NCI-H187 (cell line): ENCODE data around the gene ZSCAN1.
A peak's percentile ranks its signal among the peaks of the same experiment; 100 is the strongest.
"Not testable (repeated sequence)": the region's sequence is repeated elsewhere in the genome, so short reads cannot be mapped to it uniquely, and the experiment has no call there.

Experiments
- DNase-seq, 2 experiments: peaks; one replicate each; lab custom pipeline; 2025; lab: John Stamatoyannopoulos, UW

The ZSCAN1 gene, protein sequence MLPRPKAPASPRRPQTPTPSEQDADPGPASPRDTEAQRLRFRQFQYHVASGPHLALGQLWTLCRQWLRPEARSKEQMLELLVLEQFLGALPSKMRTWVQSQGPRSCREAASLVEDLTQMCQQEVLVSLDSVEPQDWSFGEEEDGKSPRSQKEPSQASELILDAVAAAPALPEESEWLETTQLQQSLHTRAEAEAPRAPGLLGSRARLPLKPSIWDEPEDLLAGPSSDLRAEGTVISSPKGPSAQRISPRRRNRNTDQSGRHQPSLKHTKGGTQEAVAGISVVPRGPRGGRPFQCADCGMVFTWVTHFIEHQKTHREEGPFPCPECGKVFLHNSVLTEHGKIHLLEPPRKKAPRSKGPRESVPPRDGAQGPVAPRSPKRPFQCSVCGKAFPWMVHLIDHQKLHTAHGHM

DNA sequence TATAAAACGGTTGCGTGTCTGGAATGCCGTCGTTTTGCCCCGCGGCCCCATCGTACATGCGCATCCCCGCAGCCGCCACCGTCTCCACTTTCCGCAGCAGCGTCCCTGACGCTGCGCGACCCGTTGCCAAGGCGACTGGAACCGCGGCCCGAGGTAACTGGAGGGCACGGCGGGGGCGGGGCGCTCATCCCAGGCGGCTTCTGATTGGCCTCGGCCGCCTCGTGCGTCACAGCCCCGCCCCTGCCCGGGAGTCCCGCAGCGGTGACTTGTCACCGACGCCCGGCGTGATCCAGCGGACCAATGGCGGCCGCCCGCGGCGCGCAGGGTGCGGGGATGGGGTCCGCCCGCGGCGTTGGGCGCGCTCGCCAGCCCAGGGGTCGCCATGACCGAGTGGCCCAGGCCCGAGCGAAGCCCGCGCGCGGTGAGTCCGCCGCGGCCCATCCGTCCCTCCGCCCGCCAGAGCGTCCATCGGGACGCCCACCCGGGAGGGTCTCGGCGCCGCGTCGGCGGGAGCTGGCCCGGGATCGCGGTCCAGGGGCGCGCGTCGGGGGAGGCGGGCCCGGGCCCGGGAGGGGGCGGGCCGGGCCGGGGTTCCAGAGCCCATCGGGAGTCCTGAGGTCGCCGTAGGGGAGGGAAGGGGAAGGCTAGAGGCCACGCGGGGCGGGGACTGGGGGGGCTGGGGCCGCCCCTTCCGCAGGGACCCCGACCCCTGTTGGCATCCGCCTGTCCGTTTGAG is at the start of gene ZSCAN1:
TSS of gene ZSCAN1 (plus strand) at position 285 of the 736 bp plus-strand sequence. CDS start 3,812 bp downstream, outside the sequence.
- peak; percentile 50 to 60 for DNase-seq

GRCh38 chr19:57992841-57993240 is 41.0 kb upstream of the ZSCAN1 start:
- no peak for DNase-seq

DNA sequence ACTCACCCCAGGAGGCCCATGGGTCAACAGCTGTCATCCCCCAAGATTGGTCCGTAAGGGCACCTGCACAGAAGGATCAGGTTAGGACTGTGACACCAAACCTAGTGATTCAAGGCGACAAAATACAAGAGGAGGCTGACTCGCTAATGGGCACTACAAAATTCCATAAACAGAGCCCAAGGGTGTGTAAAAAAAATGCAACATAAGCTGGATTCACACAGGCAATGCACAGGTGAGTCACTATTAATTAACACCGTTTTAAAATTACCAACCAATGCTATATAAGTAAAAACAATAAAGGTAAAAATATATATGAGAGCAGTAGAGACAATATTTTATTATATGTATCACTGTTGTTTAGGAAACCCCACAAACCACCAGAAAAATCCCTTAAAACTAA is 33.1 kb upstream of the ZSCAN1 start:
- no peak for DNase-seq

DNA sequence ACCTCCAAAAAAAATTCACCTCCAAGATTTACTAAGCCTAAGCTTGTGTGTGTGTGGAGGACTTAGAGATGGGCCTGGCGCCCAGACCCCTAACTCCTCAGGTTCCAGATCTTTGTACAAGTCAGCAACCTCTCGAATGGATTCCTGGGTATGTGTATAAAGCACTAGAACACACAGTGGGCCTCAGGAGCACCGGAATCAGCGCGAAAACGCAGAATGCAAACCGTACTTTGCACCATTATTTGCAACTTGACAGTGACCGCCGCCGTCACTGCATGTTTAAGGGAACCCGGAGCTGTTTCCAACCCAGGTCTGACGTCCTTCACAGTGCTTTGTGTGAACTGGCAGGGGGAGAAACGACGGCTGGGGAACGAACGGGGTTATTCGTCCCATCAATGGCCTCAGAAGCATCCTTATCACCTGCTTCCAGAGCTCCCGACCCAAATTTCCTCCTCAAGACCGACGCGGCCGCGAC is 31.9 kb upstream of the ZSCAN1 start:
- DNase-seq: no peak

DNA sequence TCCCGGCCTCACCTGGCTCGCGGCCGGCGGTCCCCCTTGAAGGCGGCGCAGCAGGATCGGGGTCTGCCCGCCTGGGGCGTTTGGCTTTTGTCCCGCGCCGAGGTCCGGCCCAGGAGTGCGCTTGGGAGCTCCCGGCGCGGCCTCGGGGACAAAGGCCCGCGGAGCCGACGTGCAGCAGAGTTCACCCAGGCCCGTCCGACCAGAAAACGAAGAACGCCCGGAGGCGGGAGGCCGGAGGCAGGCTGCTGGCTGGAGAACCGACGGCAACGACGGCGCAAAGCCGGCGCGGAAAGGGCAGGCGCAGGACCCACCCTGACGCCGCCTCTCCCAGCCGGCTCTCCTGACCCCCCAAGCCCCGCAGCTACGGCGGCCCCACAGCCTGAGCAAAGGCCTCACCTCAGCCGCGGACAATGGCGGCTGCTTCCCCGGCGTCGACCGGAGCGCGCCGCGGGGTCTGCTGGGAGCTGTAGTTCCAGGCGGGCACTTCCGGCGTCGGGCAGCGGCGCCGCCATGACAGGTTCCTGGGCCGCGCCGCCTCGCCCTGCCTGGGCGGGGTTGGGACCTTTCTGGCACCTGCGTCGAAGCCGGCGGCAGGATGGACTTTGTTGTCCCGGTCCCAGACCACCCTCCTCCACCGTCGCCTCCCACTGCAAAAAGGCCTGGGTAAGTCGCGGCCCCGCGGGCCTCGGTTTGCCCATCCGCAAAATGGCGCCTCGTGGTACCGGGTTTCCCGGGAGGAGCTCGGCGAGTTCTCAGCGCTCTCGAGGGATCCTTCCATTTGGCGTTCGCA is 31.2 kb upstream of the ZSCAN1 start, which contains the start of gene ZNF606:
TSS of gene ZNF606 (minus strand) at position 437 of the 790 bp plus-strand sequence. CDS start 1,501 bp downstream, outside the sequence.
- peak; percentile 41 to 69 for DNase-seq

DNA sequence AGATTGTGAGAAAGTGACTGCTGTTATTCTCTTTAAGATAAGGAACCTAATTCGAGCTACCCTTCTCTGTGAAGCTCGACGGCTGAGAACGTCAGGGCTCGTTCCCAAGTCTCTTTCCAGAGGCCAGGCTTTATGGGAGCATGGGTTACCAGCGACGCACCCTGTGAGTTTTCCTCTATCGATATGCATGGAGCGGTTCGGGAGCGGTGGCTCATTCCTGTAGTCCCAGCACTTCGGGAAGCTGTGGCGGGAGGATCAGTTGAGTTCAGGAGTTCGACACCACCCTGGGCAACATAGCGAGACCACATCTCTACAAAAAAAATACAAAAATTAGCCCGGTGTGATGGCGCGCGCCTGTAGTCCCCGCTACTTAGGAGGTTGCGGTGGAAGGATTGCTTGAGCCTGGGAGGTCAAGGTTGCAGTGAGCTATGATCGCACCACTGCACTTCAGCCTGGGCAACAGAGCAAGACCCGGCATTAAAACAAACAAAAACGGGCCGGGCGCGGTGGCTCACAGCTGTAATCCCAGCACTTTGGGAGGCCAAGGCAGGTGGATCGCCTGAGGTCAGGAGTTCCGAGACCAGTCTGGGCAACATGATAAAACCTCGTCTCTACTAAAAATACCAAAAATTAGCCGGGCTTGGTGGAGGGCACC is 30.5 kb upstream of the ZSCAN1 start:
- peak in 1 of 2 experiments; percentile 31 for DNase-seq

GRCh38 chr19:58007285-58007684 is 26.5 kb upstream of the ZSCAN1 start:
- DNase-seq: no peak

GRCh38 chr19:58008877-58009276 is 24.9 kb upstream of the ZSCAN1 start:
- not testable (repeated sequence) for DNase-seq

DNA sequence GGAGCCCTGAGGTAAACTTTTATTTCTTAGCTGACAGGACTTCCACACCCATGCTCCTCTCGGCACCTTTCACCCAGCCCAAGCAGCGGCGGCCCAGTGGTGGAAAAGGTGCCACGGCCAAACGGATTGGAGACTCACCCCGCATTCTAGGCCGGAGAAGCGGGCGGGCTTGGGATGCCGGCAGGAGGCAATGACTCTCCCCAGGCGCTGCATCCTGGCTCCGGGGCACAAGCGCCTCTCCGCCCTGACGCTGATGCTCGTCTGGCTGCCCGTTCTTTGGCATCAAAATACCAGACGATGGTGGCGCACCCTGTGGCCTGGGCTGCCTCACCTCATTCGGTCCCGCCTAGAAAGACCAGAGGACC is 24.5 kb upstream of the ZSCAN1 start:
- no peak for DNase-seq

DNA sequence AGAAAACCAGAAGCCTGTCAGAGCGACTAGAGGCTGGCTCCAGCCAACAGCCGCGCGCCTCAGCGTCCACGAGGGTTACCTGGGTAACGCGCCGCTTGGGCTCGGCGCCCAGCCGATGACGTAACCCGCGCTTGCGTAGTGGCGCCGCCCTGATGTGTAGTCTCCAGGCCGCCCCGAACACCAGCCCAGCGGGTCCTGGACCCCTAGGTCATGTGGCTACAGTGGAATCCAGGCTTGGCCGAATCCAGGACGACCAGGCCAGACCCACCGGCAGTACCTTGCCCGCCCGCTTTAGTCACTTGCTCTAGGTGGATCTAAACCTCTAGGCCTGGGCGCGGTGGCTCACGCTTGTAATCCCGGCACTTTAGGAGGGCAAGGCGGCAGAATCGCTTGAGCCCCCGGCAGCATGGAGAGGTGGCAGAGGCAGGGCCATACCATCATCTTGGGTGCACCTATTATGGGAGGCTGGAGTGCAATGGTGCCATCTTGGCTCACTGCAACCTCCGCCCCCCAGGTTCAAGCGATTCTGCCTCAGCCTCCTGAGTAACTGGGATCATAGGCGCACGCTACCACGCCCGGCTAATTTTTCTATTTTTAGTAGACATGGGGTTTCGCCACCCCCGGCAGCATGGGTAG is 24.0 kb upstream of the ZSCAN1 start:
- peak; percentile 15 to 62 for DNase-seq

- DNase-seq: no peak
Measured at GRCh38 chr19:58010507-58010906, 23.3 kb upstream of the ZSCAN1 start.

DNA sequence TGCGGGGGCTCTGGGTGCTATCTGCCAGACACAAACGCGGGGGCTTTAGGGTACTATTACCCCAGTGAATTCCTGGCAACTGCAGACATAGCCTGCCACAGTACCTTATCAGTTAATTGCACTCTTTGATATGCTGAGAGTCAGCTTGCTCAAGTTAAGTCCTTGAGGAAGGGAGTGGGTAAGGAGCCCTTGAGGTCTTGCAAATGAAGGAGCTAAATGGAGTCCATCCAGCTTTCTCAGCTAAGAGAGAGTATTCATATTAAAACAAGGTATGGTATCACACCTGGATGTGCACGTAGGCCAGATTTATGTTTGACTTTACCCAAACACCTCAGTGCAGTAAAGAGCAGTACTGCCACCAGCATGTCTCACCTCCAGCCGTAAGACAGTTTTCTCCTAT is 19.7 kb upstream of the ZSCAN1 start:
- DNase-seq: no peak

- DNase-seq: no peak
Measured at GRCh38 chr19:58020129-58020528, 13.7 kb upstream of the ZSCAN1 start.

DNA sequence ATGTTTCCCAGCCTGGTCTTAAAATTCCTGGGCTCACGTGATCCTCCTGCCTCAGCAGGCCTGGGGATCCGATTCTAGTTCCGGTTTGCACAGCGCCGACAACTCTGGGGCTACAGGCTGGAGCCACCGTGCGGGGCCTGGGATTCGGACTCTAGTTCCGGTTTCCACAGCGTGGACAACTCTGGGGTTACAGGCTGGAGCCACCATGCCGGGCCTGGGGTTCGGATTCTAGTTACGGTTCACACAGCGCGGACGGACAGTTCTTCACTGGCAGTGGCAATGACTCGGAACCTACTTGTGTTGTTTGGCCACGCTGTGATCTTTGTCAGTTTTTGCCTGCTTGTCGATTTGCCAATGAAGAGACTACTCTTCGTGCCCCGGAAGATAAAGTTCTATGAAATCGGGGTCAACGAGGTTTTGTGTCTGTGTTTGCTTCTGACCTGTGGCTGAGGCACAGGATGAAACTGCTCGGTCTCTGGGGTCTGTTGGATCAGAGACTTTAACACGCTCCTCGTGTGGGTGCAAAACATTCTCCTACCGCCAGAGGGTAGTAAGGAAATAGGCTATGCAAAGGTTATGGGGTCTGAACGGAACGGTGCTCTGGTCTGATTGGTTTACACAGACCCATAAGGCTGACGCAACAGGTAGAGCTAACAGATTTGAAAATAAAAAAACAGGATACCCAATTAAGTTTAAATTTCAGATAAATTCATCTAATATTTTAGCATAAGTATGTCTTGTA is 12.1 kb upstream of the ZSCAN1 start:
- peak; percentile 40 to 43 for DNase-seq

DNA sequence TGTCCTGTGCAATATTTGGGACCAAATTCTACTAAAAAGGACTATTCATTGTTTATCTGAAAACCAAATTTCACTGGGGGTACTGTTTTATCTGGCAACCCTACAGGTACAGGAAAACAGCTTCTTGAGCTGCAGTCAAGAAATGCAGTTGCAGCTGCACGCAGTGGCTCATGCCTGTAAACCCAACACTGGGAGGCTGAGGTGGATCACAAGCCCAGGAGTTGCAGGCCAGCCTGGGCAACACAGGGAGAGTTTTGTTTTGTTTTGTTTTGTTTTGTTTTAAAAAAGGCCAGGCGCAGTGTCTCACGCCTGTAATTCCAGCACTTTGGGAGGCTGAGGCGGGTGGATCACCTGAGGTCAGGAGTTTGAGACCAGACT is 11.6 kb upstream of the ZSCAN1 start:
- no peak for DNase-seq

GRCh38 chr19:58024661-58025060 is 9.2 kb upstream of the ZSCAN1 start:
- no peak for DNase-seq

GRCh38 chr19:58034477-58034793 is 610 bp downstream of the ZSCAN1 start:
- DNase-seq: no peak

DNA sequence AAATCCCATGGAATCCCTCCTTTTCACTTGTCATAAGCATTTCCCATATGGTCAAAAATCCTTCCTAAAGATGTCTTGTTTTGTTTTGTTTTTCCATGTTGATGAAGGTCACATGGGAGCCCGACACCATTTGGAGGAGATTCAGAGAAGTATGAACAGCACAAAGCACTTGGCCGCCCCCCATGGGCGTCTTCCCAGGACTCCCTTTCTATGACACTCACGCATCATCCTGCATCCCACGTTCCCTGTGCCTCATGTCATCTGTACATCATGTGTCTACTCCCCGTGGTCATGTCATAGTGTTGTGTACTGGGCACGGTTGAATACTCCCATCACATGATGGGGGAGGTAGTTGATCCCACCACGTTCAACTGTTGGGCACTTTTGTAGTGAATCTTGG is 2.0 kb downstream of the ZSCAN1 start:
- DNase-seq: no peak

- no peak for DNase-seq
Measured at GRCh38 chr19:58037927-58038687, 4.3 kb downstream of the ZSCAN1 start.

GRCh38 chr19:58038688-58039204 is 4.9 kb downstream of the ZSCAN1 start:
- no peak for DNase-seq
